Spleen (tissue), 7 donors: Measurements from ENCODE around the gene CRYBG1.

Experiments used
- CTCF ChIP-seq, 11 experiments: fragments of 200-600 bp in 7 of 11; fragments of 450-650 bp in 4 of 11; sonication (generic) in 4 of 11; IDR thresholded peaks in 8 of 11; conservative IDR thresholded peaks in 3 of 11; 1 replicate in 7 of 11; 2 replicates in 4 of 11; pipeline versions ENCODE4 v1.4.0 to v1.8.0; 2016 to 2021; ENCODE audit warnings: antibody characterized with exemption in 11 of 11, inconsistent platforms in 4 of 11, mild to moderate bottlenecking in 1 of 11
- POLR2A ChIP-seq, 3 donors: fragments of 450-650 bp; IDR thresholded peaks; one replicate each; pipeline ENCODE4 v1.5.1; 2017; ENCODE audit warnings: antibody characterized with exemption in 3 of 3, mild to moderate bottlenecking in 1 of 3
- donor health status: DM: no; HTN: no; CAD: no; lungs with moderate emphysema.
- donor health status: DM: no; HTN: no; CAD: no.
- donor health status: DM: no; HTN: no; CAD: no.

GRCh38 chr6:106608080-106608668, 247.7 kb downstream of the CRYBG1 start:
- TF ChIP-seq CTCF (IDR thresholded peaks at IDR 0.05 in 8 of 11, conservative IDR thresholded peaks at IDR 0.05 in 3 of 11): peak; percentile 46 to 89 (median 69)
- no peak for TF ChIP-seq POLR2A (IDR thresholded peaks at IDR 0.05)
